Testis (tissue), 2 donors: ENCODE measurements around the gene OR6K2.

ENCODE experiments used
- CTCF ChIP-seq, 3 experiments: fragments of 450-650 bp in 2 of 3; fragments of 200-600 bp in 1 of 3; sonication (generic) in 1 of 3; IDR thresholded peaks; one replicate each; pipeline ENCODE4 v1.5.1; 2016 to 2019; ENCODE audit warnings: antibody characterized with exemption in 3 of 3, mild to moderate bottlenecking in 2 of 3, moderate library complexity in 1 of 3
- POLR2A ChIP-seq: fragments of 450-650 bp; IDR thresholded peaks from one replicate; pipeline ENCODE4 v1.6.1; 2017; ENCODE audit warnings: antibody characterized with exemption, mild to moderate bottlenecking, moderate library complexity

GRCh38 chr1:158720620-158721019, 20.2 kb upstream of the OR6K2 start, which contains the start of gene OR6K3:
- TF ChIP-seq CTCF (IDR thresholded peaks at IDR 0.05) (no peak), POLR2A (no peak)
